BJ (cell line): ENCODE results near the gene SSH2. TPM values are rescaled to one million over a fixed set of nuclear protein-coding genes. Genes with fewer than 3 reads are reported as not detected.

Source experiments
- CTCF ChIA-PET: fragments of 350-600 bp; formaldehyde crosslinking; extraction: SDS; loops from one replicate; lab custom pipeline; 2021; ENCODE audit warnings: antibody characterized with exemption, inconsistent platforms; lab: Yijun Ruan, JAX
- POLR2A ChIA-PET: fragments of 300-600 bp; sonication (Branson Sonifier 250); formaldehyde crosslinking; extraction: SDS; loops from one replicate; lab custom pipeline; 2021; ENCODE audit warnings: antibody characterized with exemption; lab: Charles Lee
- DNase-seq: peaks from one replicate; pipeline ENCODE4 v3.0.0-alpha.2; 2011; ENCODE audit warnings: low read depth
- H3K27me3 ChIP-seq: 2 replicates; pipeline ENCODE4 v1.6.0; 2011; ENCODE audit warnings: low read length; ENCODE audit not compliant: control insufficient read depth, insufficient read depth
- H3K36me3 ChIP-seq: 2 replicates; pipeline ENCODE4 v1.5.1; 2011; ENCODE audit warnings: low read length; ENCODE audit not compliant: control insufficient read depth, insufficient read depth
- H3K4me3 ChIP-seq: 2 replicates; pipeline ENCODE4 v1.5.1; 2011; ENCODE audit warnings: low read depth, mild to moderate bottlenecking, control low read depth, low read length
- CTCF ChIP-seq: IDR thresholded peaks from 2 replicates; pipeline ENCODE4 v1.5.1; 2011; ENCODE audit warnings: low read depth, mild to moderate bottlenecking, control low read depth, inconsistent platforms, low read length, moderate library complexity; ENCODE audit not compliant: insufficient read depth
- polyA plus RNA-seq: library from polyadenylated mRNA; depleted of rRNA; stranded (reverse); fragments of >200 nt; gene quantifications from 2 replicates; pipeline ENCODE4 v1.2.3, GENCODE V29; 2011

Gene SSH2
- polyA plus RNA-seq, 1 experiment: 5.7 TPM

GRCh38 chr17:29648005-29648404, 282.0 kb downstream of the SSH2 start:
- ChIA-PET CTCF (interaction anchor here (0.6 to 2.7 kb wide), 4 partner anchors 9 to 278 kb away, joined by 3 to 8 read pairs (median 4); no protein-coding TSS in a partner anchor), POLR2A (no interaction called here)
- Histone ChIP-seq H3K27me3 (no peaks in the 10 kb centered on the region), H3K36me3 (0 out of 2 replicates have a peak, but pooled peaks cover 3% of the 10 kb centered on the region), H3K4me3 (no peak overlapping the region)
- no peak for TF ChIP-seq CTCF
- DNase-seq: no peak

GRCh38 chr17:29645515-29646051, 284.4 kb downstream of the SSH2 start:
- Histone ChIP-seq H3K36me3 (0 out of 2 replicates have a peak, but pooled peaks cover 3% of the 10 kb centered on the region), H3K27me3 (no peaks in the 10 kb centered on the region), H3K4me3 (no peak overlapping the region)
- ChIA-PET POLR2A (interaction anchor here (0.5 to 0.6 kb wide), 2 partner anchors 466 to 1283 kb away, joined by 4 to 6 read pairs; partner anchors contain the start of gene MYO18A), CTCF (interaction anchor here (0.9 to 2.1 kb wide), 5 partner anchors 9 to 162 kb away, joined by 3 to 7 read pairs (median 4); no protein-coding TSS in a partner anchor)
- DNase-seq: peak; percentile 82
- no peak for TF ChIP-seq CTCF

- H3K36me3 ChIP-seq: 0 out of 2 replicates have a peak, but pooled peaks cover 3% of the 10 kb centered on the region
- TF ChIP-seq CTCF: no peak
- H3K27me3 ChIP-seq: no peaks in the 10 kb centered on the region
- H3K4me3 ChIP-seq: no peak overlapping the region
- ChIA-PET POLR2A (no interaction called here), CTCF (interaction anchor here (1.1 to 7.9 kb wide), 9 partner anchors 10 to 461 kb away, joined by 3 to 147 read pairs (median 5); partner anchors contain the start of gene ANKRD13B)
- no peak for DNase-seq
These were observed 286.2 kb downstream of the SSH2 start for GRCh38 chr17:29643817-29644160.

- ChIA-PET POLR2A (no interaction called here), CTCF (interaction anchor here (1.5 to 7.9 kb wide), 5 partner anchors 24 to 289 kb away, joined by 3 to 147 read pairs (median 8); partner anchors contain the start of gene ANKRD13B)
- no peaks in the 10 kb centered on the region for H3K36me3 ChIP-seq
- DNase-seq: no peak
- H3K4me3 ChIP-seq: no peak overlapping the region
- H3K27me3 ChIP-seq: no peaks in the 10 kb centered on the region
- no peak for TF ChIP-seq CTCF
These were observed 287.8 kb downstream of the SSH2 start for GRCh38 chr17:29642171-29642611.

GRCh38 chr17:29640981-29641642, 288.9 kb downstream of the SSH2 start:
- no peaks in the 10 kb centered on the region for H3K27me3 ChIP-seq
- DNase-seq: no peak
- H3K36me3 ChIP-seq: peaks cover 2% of the 10 kb centered on the region; the same call in 1 of the 2 replicates
- ChIA-PET POLR2A (no interaction called here), CTCF (interaction anchor here (0.6 to 7.9 kb wide), 13 partner anchors 12 to 290 kb away, joined by 3 to 147 read pairs (median 6); partner anchors contain the start of genes ANKRD13B and SSH2)
- TF ChIP-seq CTCF: no peak
- no peak overlapping the region for H3K4me3 ChIP-seq
